Panc1 (cell line): ENCODE measurements around the gene CALCA. TPM values are rescaled to one million over a fixed set of nuclear protein-coding genes. Genes with fewer than 3 reads are reported as not detected.
A peak's percentile ranks its signal among the peaks of the same experiment; 100 is the strongest.

Experiments
- ATAC-seq: fragments of 200-7000 bp; cut with Tn5 transposase; 2 replicates; pipeline ENCODE4 v1.9.1; 2020; ENCODE audit warnings: mild to moderate bottlenecking, moderate library complexity
- Bru-seq: library from RNA; stranded (reverse); fragments of 400-500 nt; gene quantifications from one replicate; lab custom pipeline; 2021; lab: Mats Ljungman, UMichigan
- BruChase-seq, 2 experiments: library from RNA; stranded (reverse); fragments of 400-500 nt; gene quantifications; one replicate each; lab custom pipeline; 2021; lab: Mats Ljungman, UMichigan
- BruUV-seq: library from RNA; stranded (reverse); fragments of 400-500 nt; replicated peaks from 2 replicates; lab custom pipeline; 2021; lab: Mats Ljungman, UMichigan
- CTCF ChIA-PET: fragments of 300-600 bp; sonication (Branson Sonifier 250); formaldehyde crosslinking; loops from one replicate; lab custom pipeline; 2022; ENCODE audit warnings: antibody characterized with exemption; lab: Charles Lee
- POLR2A ChIA-PET: fragments of 300-600 bp; sonication (Branson Sonifier 250); formaldehyde crosslinking; loops from one replicate; lab custom pipeline; 2022; ENCODE audit warnings: antibody characterized with exemption; lab: Charles Lee
- DNase-seq: peaks from one replicate; pipeline ENCODE4 v3.0.0-alpha.2; 2010; ENCODE audit warnings: low read depth, low spot score
- H3K27ac ChIP-seq: 2 replicates; pipeline ENCODE4 v1.5.1; 2011; ENCODE audit warnings: mild to moderate bottlenecking, low read length, inconsistent platforms
- H3K27me3 ChIP-seq: fragments of 200-500 bp; sonication (Bioruptor generic); 2 replicates; pipeline ENCODE4 v1.6.0; 2014; ENCODE audit warnings: low read length, inconsistent platforms; ENCODE audit not compliant: control insufficient read depth, insufficient read depth
- H3K36me3 ChIP-seq: fragments of 200-500 bp; sonication (Bioruptor generic); 2 replicates; pipeline ENCODE4 v1.5.1; 2014; ENCODE audit warnings: inconsistent platforms, mild to moderate bottlenecking, low read length, moderate library complexity; ENCODE audit not compliant: control insufficient read depth, insufficient read depth
- H3K4me1 ChIP-seq: 2 replicates; pipeline ENCODE4 v1.5.1; 2011; ENCODE audit warnings: inconsistent platforms, mild to moderate bottlenecking, low read length, moderate library complexity; ENCODE audit not compliant: control insufficient read depth, insufficient read depth
- H3K4me3 ChIP-seq, 2 experiments: 2 replicates each; pipeline ENCODE4 v1.5.1; 2011 to 2012; ENCODE audit warnings: low read depth in 2 of 2, low read length in 2 of 2, mild to moderate bottlenecking in 2 of 2, inconsistent platforms in 1 of 2, moderate library complexity in 1 of 2
- H3K9me3 ChIP-seq: fragments of 200-500 bp; sonication (Bioruptor generic); 2 replicates; pipeline ENCODE4 v1.5.1; 2014; ENCODE audit warnings: low read depth, mild to moderate bottlenecking, inconsistent platforms, low read length, moderate library complexity; ENCODE audit not compliant: control insufficient read depth, insufficient read depth
- POLR2AphosphoS5 ChIP-seq: IDR thresholded peaks from 2 replicates; pipeline ENCODE4 v1.6.1; 2012; ENCODE audit warnings: mild to moderate bottlenecking, low read depth, low read length, moderate library complexity
- SIN3A ChIP-seq: IDR thresholded peaks from 2 replicates; pipeline ENCODE4 v1.6.1; 2012; ENCODE audit warnings: low read depth, mild to moderate bottlenecking, low read length, moderate library complexity, borderline replicate concordance; ENCODE audit not compliant: insufficient read depth
- TCF7L2 ChIP-seq: IDR thresholded peaks from 2 replicates; pipeline ENCODE4 v1.6.1; 2011; ENCODE audit warnings: mild to moderate bottlenecking, low read depth, low read length, inconsistent platforms
- in situ Hi-C: cut with HindIII; loops from 2 replicates; pipeline ENCODE4 v1.10.0; 2016; ENCODE audit warnings: low sequenced_read_pairs, low pct_unique_long_range_greater_than_20kb
- intact Hi-C: fragments of 100-400 bp; cut with micrococcal nuclease; formaldehyde crosslinking; loops from one replicate; pipeline ENCODE4 v1.10.0; 2022; ENCODE audit not compliant: unreplicated experiment
- long read RNA-seq: library from polyadenylated mRNA; unstranded; transcript quantifications from one replicate; pipeline ENCODE4 v2.0.0, GENCODE V29; 2021; ENCODE audit not compliant: unreplicated experiment
- polyA plus RNA-seq: library from polyadenylated mRNA; unstranded; fragments of >200 nt; gene quantifications from one replicate; pipeline ENCODE4 v1.2.1, GENCODE V29; 2012; ENCODE audit warnings: missing spikeins; ENCODE audit not compliant: insufficient read length
- total RNA-seq: library from RNA; stranded (reverse); gene quantifications from one replicate; pipeline ENCODE4 v1.2.1, GENCODE V29; 2021; ENCODE audit not compliant: unreplicated experiment
- TF ChIP-seq, protein P1 (sequence below): fragments of 450-650 bp; IDR thresholded peaks from 2 replicates; pipeline ENCODE4 v1.5.1; 2017; ENCODE audit warnings: mild to moderate bottlenecking
- TF ChIP-seq, protein P2 (sequence below), 2 experiments: IDR thresholded peaks; 2 replicates each; pipeline ENCODE4 v1.6.1; 2011 to 2012; ENCODE audit warnings: low read depth in 2 of 2, control low read depth in 1 of 2, low read length in 1 of 2, mild to moderate bottlenecking in 1 of 2, moderate library complexity in 1 of 2; ENCODE audit not compliant: insufficient read depth in 1 of 2

CALCA gene, protein sequence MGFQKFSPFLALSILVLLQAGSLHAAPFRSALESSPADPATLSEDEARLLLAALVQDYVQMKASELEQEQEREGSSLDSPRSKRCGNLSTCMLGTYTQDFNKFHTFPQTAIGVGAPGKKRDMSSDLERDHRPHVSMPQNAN
- not detected for total RNA-seq
- not detected for polyA plus RNA-seq
- percentile 11 among the genes with signal in this experiment for Bru-seq, nascent RNA
- BruChase-seq, experiment 1, labeled RNA remaining after a 2-hour chase, result not detected
- BruChase-seq, experiment 2, labeled RNA remaining after a 6-hour chase, result not detected
- long read RNA-seq, result 0 reads

- intact Hi-C loops, result loop anchor here (5.0 kb wide), 1 partner anchor 100 kb away; the partner anchor contains the start of gene CALCB
- BruUV-seq, result no TSS peak
These were observed at the start of gene CALCA for GRCh38 chr11:14971865-14972580. TSS of gene CALCA (minus strand) at chr11:14972351. CDS start at chr11:14971192, 1,159 bp downstream.

GRCh38 chr11:15016200-15016599 lies 44.0 kb upstream of the CALCA start:
- no TSS peak for BruUV-seq
- DNase-seq, result no peak
- no peak overlapping the region for H3K27ac ChIP-seq
- H3K27me3 ChIP-seq, result no peaks in the 10 kb centered on the region
- ChIA-PET POLR2A (no interaction called here), CTCF (no interaction called here)
- intact Hi-C loops, result no loop called here
- no peaks in the 10 kb centered on the region for H3K9me3 ChIP-seq
- no peaks in the 10 kb centered on the region for H3K4me1 ChIP-seq
- no peak overlapping the region for H3K4me3 ChIP-seq
- in situ Hi-C loops, result no loop called here
- H3K36me3 ChIP-seq, result no peaks in the 10 kb centered on the region
- no peak for ATAC-seq
- TF ChIP-seq, protein P1, sequence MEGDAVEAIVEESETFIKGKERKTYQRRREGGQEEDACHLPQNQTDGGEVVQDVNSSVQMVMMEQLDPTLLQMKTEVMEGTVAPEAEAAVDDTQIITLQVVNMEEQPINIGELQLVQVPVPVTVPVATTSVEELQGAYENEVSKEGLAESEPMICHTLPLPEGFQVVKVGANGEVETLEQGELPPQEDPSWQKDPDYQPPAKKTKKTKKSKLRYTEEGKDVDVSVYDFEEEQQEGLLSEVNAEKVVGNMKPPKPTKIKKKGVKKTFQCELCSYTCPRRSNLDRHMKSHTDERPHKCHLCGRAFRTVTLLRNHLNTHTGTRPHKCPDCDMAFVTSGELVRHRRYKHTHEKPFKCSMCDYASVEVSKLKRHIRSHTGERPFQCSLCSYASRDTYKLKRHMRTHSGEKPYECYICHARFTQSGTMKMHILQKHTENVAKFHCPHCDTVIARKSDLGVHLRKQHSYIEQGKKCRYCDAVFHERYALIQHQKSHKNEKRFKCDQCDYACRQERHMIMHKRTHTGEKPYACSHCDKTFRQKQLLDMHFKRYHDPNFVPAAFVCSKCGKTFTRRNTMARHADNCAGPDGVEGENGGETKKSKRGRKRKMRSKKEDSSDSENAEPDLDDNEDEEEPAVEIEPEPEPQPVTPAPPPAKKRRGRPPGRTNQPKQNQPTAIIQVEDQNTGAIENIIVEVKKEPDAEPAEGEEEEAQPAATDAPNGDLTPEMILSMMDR, result no peak
- no peak for TF ChIP-seq TCF7L2
- TF ChIP-seq POLR2AphosphoS5, result no peak
- no peak for TF ChIP-seq SIN3A
- TF ChIP-seq, protein P2, sequence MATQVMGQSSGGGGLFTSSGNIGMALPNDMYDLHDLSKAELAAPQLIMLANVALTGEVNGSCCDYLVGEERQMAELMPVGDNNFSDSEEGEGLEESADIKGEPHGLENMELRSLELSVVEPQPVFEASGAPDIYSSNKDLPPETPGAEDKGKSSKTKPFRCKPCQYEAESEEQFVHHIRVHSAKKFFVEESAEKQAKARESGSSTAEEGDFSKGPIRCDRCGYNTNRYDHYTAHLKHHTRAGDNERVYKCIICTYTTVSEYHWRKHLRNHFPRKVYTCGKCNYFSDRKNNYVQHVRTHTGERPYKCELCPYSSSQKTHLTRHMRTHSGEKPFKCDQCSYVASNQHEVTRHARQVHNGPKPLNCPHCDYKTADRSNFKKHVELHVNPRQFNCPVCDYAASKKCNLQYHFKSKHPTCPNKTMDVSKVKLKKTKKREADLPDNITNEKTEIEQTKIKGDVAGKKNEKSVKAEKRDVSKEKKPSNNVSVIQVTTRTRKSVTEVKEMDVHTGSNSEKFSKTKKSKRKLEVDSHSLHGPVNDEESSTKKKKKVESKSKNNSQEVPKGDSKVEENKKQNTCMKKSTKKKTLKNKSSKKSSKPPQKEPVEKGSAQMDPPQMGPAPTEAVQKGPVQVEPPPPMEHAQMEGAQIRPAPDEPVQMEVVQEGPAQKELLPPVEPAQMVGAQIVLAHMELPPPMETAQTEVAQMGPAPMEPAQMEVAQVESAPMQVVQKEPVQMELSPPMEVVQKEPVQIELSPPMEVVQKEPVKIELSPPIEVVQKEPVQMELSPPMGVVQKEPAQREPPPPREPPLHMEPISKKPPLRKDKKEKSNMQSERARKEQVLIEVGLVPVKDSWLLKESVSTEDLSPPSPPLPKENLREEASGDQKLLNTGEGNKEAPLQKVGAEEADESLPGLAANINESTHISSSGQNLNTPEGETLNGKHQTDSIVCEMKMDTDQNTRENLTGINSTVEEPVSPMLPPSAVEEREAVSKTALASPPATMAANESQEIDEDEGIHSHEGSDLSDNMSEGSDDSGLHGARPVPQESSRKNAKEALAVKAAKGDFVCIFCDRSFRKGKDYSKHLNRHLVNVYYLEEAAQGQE (IDR thresholded peaks at IDR 0.05; ENCODE audit: insufficient read depth in 1 of 2, low read depth in 2 of 2, low read length in 1 of 2), result no peak

More at GRCh38 chr11:14971865-14972580, at the start of gene CALCA:
- Histone ChIP-seq H3K36me3 (no peaks in the 10 kb centered on the region), H3K9me3 (no peaks in the 10 kb centered on the region), H3K4me3 (peak within 1 kb of the TSS in 1 of 2 experiments; percentile 27; a peak in 1 of 4 replicates), H3K27me3 (peaks cover 38% of the 10 kb centered on the region), H3K4me1 (peaks cover 8% of the 10 kb centered on the region; the same call in 1 of the 2 replicates), H3K27ac (no peak within 1 kb of the TSS)
- TF ChIP-seq, protein P1, result no peak
- TF ChIP-seq POLR2AphosphoS5, result no peak
- TF ChIP-seq TCF7L2, result no peak
- TF ChIP-seq, protein P2 (IDR thresholded peaks at IDR 0.05; ENCODE audit: insufficient read depth in 1 of 2, low read depth in 2 of 2, low read length in 1 of 2), result no peak
- no peak for TF ChIP-seq SIN3A
- in situ Hi-C loops, result no loop called here
- POLR2A ChIA-PET, result no interaction called here
- CTCF ChIA-PET, result no interaction called here
- DNase-seq (no peak), ATAC-seq (no peak)
